ENCODE measurements around the gene FBLN7.

DNA sequence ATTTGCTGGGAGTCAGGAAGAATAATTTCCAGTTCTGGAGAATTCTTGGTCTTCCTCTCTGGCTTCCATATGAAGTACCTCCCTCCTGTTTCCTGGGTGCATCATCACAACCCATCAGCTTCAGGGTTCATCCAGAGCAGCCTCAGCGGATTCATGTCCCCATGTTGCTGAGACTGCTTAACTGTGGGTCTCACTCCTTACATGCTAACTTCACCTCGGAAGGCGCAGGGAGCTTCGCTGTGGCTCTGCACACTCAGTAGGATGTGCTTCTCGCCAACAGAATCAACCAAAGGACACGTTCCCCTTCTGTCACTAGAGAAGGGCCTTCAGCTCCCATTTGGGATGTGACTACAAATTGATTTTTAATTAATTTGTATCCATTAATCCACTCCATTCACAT lies 24.2 kb downstream of the FBLN7 start:
- TF ChIP-seq, protein P1, sequence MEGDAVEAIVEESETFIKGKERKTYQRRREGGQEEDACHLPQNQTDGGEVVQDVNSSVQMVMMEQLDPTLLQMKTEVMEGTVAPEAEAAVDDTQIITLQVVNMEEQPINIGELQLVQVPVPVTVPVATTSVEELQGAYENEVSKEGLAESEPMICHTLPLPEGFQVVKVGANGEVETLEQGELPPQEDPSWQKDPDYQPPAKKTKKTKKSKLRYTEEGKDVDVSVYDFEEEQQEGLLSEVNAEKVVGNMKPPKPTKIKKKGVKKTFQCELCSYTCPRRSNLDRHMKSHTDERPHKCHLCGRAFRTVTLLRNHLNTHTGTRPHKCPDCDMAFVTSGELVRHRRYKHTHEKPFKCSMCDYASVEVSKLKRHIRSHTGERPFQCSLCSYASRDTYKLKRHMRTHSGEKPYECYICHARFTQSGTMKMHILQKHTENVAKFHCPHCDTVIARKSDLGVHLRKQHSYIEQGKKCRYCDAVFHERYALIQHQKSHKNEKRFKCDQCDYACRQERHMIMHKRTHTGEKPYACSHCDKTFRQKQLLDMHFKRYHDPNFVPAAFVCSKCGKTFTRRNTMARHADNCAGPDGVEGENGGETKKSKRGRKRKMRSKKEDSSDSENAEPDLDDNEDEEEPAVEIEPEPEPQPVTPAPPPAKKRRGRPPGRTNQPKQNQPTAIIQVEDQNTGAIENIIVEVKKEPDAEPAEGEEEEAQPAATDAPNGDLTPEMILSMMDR (IDR thresholded peaks at IDR 0.05): no peak
- no peak for TF ChIP-seq ZFX (IDR thresholded peaks at IDR 0.05; ENCODE audit: borderline replicate concordance)

Data from 22Rv1 (cell line).